HEK293 (cell line): ENCODE results near the gene COPS2.

Source experiments
- KLF9 ChIP-seq: fragments of 450-650 bp; formaldehyde crosslinking; IDR thresholded peaks from 2 replicates; pipeline ENCODE4 v1.5.1; 2016; ENCODE audit warnings: missing biosample characterization, missing genetic modification characterization, low read depth
- SP3 ChIP-seq: fragments of 450-650 bp; formaldehyde crosslinking; IDR thresholded peaks from 2 replicates; pipeline ENCODE4 v1.5.1; 2016; ENCODE audit warnings: missing biosample characterization, missing genetic modification characterization
- ZBTB20 ChIP-seq: fragments of 450-650 bp; formaldehyde crosslinking; IDR thresholded peaks from 2 replicates; pipeline ENCODE4 v1.5.1; 2016; ENCODE audit warnings: missing biosample characterization, missing genetic modification characterization
- ZNF473 ChIP-seq: fragments of 450-650 bp; formaldehyde crosslinking; IDR thresholded peaks from 2 replicates; pipeline ENCODE4 v1.5.1; 2017; ENCODE audit warnings: missing biosample characterization, missing genetic modification characterization
- ZNF549 ChIP-seq: fragments of 450-650 bp; IDR thresholded peaks from 2 replicates; pipeline ENCODE4 v1.5.1; 2018; ENCODE audit warnings: missing biosample characterization, missing genetic modification characterization, mild to moderate bottlenecking, inconsistent platforms, moderate library complexity
- ZNF561 ChIP-seq: fragments of 450-650 bp; IDR thresholded peaks from 2 replicates; pipeline ENCODE4 v1.5.1; 2018; ENCODE audit warnings: missing biosample characterization, missing genetic modification characterization, borderline replicate concordance
- TF ChIP-seq, protein P1 (sequence below): fragments of 450-650 bp; formaldehyde crosslinking; IDR thresholded peaks from 2 replicates; pipeline ENCODE4 v1.5.1; 2016; ENCODE audit warnings: missing biosample characterization, missing genetic modification characterization

DNA sequence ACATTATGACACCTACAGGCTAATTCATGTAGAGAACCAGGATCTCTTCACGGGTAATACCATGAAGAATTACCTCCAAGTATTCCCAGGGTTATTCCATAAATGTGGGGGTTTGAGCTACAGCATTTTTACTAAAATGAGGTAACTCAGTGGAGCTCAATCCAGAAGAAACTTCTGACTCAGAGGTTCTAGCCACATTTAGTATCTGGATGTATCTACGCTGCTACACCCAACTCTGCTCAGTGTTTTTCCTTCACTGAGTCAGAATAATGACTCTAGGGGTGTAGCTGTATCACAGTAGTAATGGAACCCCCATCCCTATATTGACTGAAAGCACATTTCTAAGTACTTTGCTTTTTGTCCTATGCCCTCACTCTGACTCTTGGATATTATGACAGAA lies 52.4 kb downstream of the COPS2 start:
- TF ChIP-seq ZNF561 (tag by site-specific recombination) (no peak), KLF9 (tag by site-specific recombination) (no peak), SP3 (tag by site-specific recombination) (no peak), ZNF549 (tag by site-specific recombination) (no peak), ZBTB20 (tag by site-specific recombination) (no peak), ZNF473 (tag by site-specific recombination) (no peak)
- TF ChIP-seq, protein P1, sequence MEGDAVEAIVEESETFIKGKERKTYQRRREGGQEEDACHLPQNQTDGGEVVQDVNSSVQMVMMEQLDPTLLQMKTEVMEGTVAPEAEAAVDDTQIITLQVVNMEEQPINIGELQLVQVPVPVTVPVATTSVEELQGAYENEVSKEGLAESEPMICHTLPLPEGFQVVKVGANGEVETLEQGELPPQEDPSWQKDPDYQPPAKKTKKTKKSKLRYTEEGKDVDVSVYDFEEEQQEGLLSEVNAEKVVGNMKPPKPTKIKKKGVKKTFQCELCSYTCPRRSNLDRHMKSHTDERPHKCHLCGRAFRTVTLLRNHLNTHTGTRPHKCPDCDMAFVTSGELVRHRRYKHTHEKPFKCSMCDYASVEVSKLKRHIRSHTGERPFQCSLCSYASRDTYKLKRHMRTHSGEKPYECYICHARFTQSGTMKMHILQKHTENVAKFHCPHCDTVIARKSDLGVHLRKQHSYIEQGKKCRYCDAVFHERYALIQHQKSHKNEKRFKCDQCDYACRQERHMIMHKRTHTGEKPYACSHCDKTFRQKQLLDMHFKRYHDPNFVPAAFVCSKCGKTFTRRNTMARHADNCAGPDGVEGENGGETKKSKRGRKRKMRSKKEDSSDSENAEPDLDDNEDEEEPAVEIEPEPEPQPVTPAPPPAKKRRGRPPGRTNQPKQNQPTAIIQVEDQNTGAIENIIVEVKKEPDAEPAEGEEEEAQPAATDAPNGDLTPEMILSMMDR, result no peak
